C4-2B (cell line): ENCODE measurements around the gene LRBA.
A peak's percentile ranks its signal among the peaks of the same experiment; 100 is the strongest.

Experiments used
- H3K27ac ChIP-seq: fragments of 450-650 bp; 2 replicates; pipeline ENCODE4 v1.5.1; 2017
- CTCF ChIP-seq: fragments of 450-650 bp; conservative IDR thresholded peaks from 2 replicates; pipeline ENCODE4 v1.5.1; 2017; ENCODE audit warnings: mild to moderate bottlenecking
- ZFX ChIP-seq: fragments of 450-650 bp; IDR thresholded peaks from 2 replicates; pipeline ENCODE4 v1.6.1; 2017

The LRBA gene

DNA sequence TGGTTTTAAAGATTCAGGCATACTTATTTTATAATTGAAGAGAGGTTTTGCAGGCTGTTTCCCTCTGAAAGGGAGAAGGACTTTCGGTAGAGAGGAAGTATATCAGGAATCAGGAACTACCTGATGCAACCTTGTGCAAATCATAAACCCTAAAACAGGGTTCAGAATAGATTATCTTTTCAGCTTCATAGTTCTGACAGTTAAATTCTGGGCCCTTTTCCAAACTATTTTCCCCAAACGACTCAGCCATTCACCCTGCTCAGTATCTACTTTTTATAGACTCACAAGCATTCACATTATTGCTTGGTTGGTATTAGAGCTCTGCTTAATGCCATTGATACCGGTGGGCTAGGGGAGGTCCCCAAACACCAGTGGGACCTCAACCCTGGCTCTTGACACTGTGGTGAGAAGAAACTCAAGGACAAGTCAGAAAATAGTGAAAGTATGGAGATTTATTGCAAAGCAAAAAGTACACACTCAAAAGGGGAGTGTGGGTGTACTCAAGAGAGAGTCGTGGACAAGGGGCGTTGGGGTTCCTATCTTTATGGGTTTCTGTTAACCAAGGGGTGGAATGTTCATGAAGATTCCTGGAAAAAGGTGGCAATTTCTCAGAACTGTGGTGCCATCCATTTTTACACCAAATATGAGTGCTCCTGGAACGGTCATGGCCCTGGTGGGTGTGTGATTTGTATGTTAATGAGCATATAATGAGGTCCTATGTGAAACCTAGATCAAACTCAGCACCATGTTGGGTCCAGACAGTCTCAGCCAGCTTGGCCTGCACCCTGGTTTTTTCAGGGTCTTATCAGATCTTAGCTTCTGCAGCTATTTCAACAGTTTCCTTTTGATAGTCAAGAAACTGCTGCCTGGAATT lies 698.5 kb downstream of the LRBA start:
- peak overlapping the region; percentile 49; the same call in 1 of the 2 replicates for H3K27ac ChIP-seq
- TF ChIP-seq ZFX = no peak
- TF ChIP-seq CTCF = no peak

GRCh38 chr4:150315691-150316090 lies 699.4 kb downstream of the LRBA start:
- H3K27ac ChIP-seq = no peak overlapping the region
- TF ChIP-seq ZFX (no peak), CTCF (no peak)

GRCh38 chr4:150315175-150315574 lies 699.9 kb downstream of the LRBA start:
- no peak overlapping the region for H3K27ac ChIP-seq
- TF ChIP-seq ZFX (no peak), CTCF (no peak)

- H3K27ac ChIP-seq = no peak overlapping the region
- no peak for TF ChIP-seq CTCF
- no peak for TF ChIP-seq ZFX
Observed at GRCh38 chr4:150314031-150314430, 701.1 kb downstream of the LRBA start.

DNA sequence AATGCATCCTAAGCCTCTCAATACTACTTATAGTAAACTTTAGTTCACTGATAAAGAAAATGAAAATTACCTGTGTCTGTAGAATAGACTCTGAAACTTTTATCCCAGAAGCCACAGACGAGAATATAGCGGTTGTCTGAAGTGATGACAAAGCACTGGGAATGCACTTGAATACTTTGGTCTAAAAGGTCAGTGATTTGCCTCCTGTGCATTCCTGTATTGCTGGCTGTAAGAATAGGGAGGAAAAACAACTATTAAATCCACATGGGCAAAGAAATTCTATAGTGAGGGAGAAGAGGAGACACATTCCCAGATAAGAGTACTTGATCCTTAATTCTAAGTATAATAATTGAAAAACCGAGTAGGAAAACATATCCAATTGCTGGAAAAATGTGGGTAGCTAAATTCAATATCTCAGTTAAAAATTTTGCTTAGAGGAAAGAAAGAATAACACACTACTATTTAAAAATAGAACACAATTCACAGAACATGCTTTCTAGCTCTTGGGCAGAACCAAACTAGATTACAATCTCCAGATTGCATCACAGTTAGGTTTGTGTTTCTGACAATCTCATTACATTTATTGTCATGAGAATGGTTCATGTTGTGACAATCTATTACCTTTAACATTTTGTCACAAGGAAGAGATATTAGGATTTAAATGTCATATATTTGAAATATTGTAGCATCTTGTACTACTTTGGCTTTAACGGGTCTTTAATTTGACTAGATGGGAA lies 704.8 kb downstream of the LRBA start:
- TF ChIP-seq ZFX (no peak), CTCF (no peak)
- no peak overlapping the region for H3K27ac ChIP-seq

- no peak overlapping the region for H3K27ac ChIP-seq
- no peak for TF ChIP-seq ZFX
Observed at GRCh38 chr4:150308824-150309472, 706.1 kb downstream of the LRBA start.

GRCh38 chr4:150306719-150307118 lies 708.4 kb downstream of the LRBA start:
- no peak overlapping the region for H3K27ac ChIP-seq
- TF ChIP-seq CTCF = no peak
- no peak for TF ChIP-seq ZFX
